Colon (tissue), 2 donors: ENCODE measurements around the gene CCDC9.

Source experiments
- FAIRE-seq: peaks from 2 replicates; lab custom pipeline; 2012; peaks lifted over from hg19 to GRCh38; lab: Jason Lieb, UNC
- donor health status: control.
- donor health status: control.

The CCDC9 gene

GRCh38 chr19:47255879-47256692 lies at the start of gene CCDC9:
Gene CCDC9 (plus strand): TSS chr19:47256525. CDS start chr19:47258401, 1,876 bp downstream.
- no peak for FAIRE-seq

- no peak for FAIRE-seq
These were observed 46.8 kb upstream of the CCDC9 start for GRCh38 chr19:47209319-47210179.

- FAIRE-seq: no peak
These were observed 46.2 kb upstream of the CCDC9 start for GRCh38 chr19:47210180-47210490.

- FAIRE-seq: no peak
These were observed 45.5 kb upstream of the CCDC9 start for GRCh38 chr19:47210689-47211316.

GRCh38 chr19:47215581-47215980 lies 40.7 kb upstream of the CCDC9 start:
- no peak for FAIRE-seq

GRCh38 chr19:47221080-47221841 lies 35.1 kb upstream of the CCDC9 start:
- no peak for FAIRE-seq

GRCh38 chr19:47221890-47222289 lies 34.4 kb upstream of the CCDC9 start:
- no peak for FAIRE-seq

- FAIRE-seq: no peak
These were observed 30.4 kb upstream of the CCDC9 start for GRCh38 chr19:47225746-47226425.

GRCh38 chr19:47226426-47227351 lies 29.6 kb upstream of the CCDC9 start:
- FAIRE-seq: no peak

GRCh38 chr19:47227352-47228167 lies 28.8 kb upstream of the CCDC9 start:
- FAIRE-seq: no peak

GRCh38 chr19:47228168-47228936 lies 28.0 kb upstream of the CCDC9 start:
- no peak for FAIRE-seq

GRCh38 chr19:47228937-47229675 lies 27.2 kb upstream of the CCDC9 start:
- FAIRE-seq: no peak

GRCh38 chr19:47229676-47230053 lies 26.7 kb upstream of the CCDC9 start:
- no peak for FAIRE-seq

- no peak for FAIRE-seq
These were observed 26.0 kb upstream of the CCDC9 start for GRCh38 chr19:47230054-47230920.

GRCh38 chr19:47230921-47231214 lies 25.5 kb upstream of the CCDC9 start, which contains the start of gene BBC3:
Gene BBC3 (minus strand): TSS chr19:47231199. CDS start chr19:47228431, 2,768 bp downstream.
- no peak for FAIRE-seq

GRCh38 chr19:47231215-47232054 lies 24.9 kb upstream of the CCDC9 start:
- no peak for FAIRE-seq
